ENCODE results near the gene FHIT.

GRCh38 chr3:60703956-60704736 lies 547.1 kb downstream of the FHIT start:
- TF ChIP-seq, protein P1, sequence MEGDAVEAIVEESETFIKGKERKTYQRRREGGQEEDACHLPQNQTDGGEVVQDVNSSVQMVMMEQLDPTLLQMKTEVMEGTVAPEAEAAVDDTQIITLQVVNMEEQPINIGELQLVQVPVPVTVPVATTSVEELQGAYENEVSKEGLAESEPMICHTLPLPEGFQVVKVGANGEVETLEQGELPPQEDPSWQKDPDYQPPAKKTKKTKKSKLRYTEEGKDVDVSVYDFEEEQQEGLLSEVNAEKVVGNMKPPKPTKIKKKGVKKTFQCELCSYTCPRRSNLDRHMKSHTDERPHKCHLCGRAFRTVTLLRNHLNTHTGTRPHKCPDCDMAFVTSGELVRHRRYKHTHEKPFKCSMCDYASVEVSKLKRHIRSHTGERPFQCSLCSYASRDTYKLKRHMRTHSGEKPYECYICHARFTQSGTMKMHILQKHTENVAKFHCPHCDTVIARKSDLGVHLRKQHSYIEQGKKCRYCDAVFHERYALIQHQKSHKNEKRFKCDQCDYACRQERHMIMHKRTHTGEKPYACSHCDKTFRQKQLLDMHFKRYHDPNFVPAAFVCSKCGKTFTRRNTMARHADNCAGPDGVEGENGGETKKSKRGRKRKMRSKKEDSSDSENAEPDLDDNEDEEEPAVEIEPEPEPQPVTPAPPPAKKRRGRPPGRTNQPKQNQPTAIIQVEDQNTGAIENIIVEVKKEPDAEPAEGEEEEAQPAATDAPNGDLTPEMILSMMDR (conservative IDR thresholded peaks at IDR 0.05; ENCODE audit: low read depth, low read length) = no peak
- no peak for TF ChIP-seq RFX5 (IDR thresholded peaks at IDR 0.05; ENCODE audit: low read depth, low read length)
- TF ChIP-seq CHD1 (IDR thresholded peaks at IDR 0.05; ENCODE audit: low read depth, low read length) = no peak
- 0 out of 2 replicates have a peak, but pooled peaks have one; percentile 16 for TF ChIP-seq CEBPB (IDR thresholded peaks at IDR 0.05; ENCODE audit: low read depth, low read length)
- no peak for TF ChIP-seq POLR2A (IDR thresholded peaks at IDR 0.05; ENCODE audit: low read depth, low read length)
